GM19193 (cell line): ENCODE data around the gene WRNIP1.

Experiments
- POLR2A ChIP-seq: IDR thresholded peaks from 4 replicates; pipeline ENCODE4 v1.6.1; 2011; ENCODE audit not compliant: insufficient read depth, insufficient read length; ENCODE audit errors: extremely low read depth

WRNIP1 gene

DNA sequence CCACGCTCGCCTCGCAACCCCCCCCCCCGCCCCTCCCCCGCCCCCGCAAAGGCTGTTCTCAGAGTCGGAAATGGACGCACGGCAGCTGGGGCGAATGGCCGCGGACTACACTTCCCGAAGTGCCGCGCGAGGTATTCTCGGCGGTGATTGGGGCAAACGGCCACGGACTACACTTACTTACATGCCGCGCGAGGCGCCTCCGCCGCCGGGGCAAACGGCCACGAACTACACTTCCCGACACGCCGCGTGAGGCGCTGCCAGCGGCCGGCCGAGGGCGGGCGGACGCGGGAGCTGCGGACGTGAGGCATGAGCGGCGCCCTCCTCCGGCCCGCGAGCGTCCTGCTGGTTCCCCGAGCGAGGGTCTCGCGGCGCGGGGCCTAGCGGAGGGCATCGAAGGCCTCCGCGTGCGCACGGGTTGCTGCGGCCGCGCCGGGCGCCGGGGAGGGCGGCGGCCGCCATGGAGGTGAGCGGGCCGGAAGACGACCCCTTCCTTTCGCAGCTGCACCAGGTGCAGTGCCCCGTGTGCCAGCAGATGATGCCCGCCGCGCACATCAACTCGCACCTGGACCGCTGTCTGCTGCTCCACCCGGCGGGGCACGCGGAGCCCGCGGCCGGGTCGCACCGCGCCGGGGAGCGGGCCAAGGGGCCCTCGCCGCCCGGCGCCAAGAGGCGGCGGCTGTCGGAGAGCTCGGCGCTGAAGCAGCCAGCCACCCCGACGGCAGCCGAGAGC lies at the start of gene WRNIP1:
TSS of gene WRNIP1 (plus strand) at position 228 of the 730 bp plus-strand sequence. CDS start at position 458, 230 bp downstream.
- TF ChIP-seq POLR2A, result peak; percentile 59

- TF ChIP-seq POLR2A, result no peak
These were observed 49.5 kb upstream of the WRNIP1 start for GRCh38 chr6:2715737-2716136.

DNA sequence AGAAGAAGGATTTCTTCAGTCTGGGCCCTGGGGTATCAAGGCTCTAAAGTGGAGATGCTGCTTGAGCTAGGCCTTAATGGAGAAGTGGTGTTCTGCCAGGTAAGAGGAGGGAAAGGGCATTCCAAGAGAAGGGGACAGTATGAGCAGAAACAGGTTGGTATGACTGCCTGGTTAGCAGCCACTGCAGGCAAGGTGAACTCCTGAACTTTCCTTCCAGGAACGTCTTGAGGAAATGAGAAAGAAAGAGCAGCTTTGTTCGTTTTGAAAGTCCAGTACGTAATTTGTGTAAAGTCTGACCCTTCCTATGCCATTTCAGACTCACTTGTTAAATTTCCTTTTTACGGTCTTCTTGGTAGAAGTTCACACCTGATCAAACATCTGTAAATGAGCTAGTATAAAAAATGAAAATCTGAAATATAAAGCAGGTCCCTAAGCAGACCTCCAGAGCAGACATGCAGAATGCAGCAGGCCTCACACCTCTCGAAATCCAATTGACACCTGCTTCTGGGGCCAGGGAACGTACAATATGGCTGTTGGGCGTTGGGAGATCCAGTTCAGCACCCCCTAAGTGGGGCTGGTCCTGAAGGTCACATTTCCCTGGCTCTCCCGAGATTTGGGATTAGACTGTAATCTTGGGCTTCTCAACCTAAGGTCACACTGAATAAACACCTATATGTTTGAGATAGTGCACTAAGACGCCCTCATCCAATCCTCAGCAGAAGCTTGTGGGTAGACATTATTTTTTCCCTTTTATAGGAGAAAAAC lies 48.1 kb upstream of the WRNIP1 start:
- no peak for TF ChIP-seq POLR2A

DNA sequence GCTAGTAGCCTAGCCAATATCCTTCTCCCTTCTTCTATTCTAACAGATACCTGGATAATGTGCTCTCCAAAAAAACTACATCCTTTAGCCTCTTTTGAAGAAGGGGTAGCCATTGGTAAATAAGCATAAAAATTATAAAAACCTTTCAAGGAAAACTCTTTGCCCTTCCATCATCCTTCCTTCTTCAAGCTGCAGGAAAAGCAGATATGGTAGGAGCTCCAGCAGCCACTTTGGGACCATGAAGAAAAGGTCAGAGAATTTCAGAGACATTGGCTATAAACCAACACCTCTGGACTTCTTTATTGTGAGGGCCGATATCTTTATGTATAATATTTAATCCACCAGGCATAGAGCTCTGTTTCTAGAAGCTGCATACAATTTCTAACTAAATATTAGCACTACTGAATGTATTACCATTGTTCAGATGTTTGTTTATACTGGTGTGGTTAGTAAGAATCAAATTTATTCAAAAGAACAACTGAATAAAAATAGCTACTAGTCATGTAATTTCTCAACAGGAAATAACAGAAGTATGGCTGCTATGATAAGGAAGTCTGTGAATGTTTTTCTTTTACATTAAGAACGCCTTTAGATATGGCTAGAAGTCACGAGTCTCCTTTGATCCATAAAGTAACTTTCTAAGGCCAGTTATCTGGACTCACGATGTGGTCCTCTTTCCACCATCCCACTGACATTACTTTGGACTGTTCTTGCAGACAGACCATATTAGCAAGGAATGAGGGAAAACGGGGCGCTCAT lies 46.7 kb upstream of the WRNIP1 start:
- TF ChIP-seq POLR2A, result no peak

DNA sequence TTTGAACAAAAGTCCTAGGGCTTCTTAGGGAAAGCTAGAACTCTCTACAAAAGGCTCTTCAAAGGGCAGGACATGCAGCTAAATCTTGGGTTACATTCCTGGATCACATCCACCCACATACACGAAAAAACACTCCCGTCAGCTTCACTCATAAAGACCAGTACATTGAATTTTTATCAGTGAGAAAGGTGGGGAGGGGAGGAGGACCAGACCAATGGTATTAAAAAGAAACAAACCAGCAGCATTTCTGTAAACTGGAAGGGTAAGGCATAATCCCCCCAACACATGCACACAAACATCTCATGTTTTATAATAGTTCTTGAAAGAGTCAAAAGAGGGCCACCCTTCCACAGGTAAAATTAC lies 46.1 kb upstream of the WRNIP1 start:
- no peak for TF ChIP-seq POLR2A

DNA sequence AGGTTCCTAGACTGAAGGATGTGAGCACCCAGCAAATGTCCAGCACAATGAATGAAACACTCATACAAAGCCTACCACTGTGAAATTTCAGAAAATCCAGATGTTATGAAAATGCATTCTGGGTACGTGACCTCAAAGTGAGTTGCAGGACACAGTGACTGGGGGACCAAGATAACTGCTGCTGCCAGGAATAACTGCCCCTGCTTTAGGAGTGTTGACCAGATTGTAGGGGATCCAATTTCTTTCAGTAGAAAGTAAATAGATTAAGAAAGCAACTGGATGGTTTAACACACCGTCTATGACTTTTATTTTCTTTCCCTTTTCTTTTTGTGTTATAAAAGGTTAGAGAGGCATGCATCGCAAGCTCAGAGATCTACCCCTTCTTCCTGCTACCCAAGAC lies 44.0 kb upstream of the WRNIP1 start:
- TF ChIP-seq POLR2A, result no peak

GRCh38 chr6:2725364-2725988 lies 39.7 kb upstream of the WRNIP1 start:
- TF ChIP-seq POLR2A, result no peak

GRCh38 chr6:2725999-2726567 lies 39.1 kb upstream of the WRNIP1 start:
- no peak for TF ChIP-seq POLR2A

DNA sequence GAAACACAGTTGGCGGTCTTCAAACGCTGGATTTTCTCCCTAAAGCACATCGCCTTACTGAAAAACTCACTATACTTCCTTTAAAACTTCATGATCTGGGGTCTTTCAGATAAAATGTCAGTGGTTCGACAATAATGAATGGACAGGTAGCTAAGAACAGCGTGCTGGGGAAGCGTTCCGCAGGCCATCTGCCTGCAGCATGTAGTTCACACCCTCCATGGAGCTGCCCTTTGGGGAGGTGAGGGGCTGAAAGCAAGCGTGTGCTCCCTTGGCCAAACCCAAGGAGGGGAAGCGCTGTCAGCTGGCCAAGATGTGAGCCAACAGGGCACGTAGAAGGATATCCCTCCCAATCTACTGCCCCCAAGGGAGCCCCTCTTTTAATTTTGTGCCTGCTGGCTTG lies 35.3 kb upstream of the WRNIP1 start:
- TF ChIP-seq POLR2A, result no peak

GRCh38 chr6:2730353-2731107 lies 34.7 kb upstream of the WRNIP1 start:
- TF ChIP-seq POLR2A, result no peak

GRCh38 chr6:2731281-2731909 lies 33.8 kb upstream of the WRNIP1 start:
- TF ChIP-seq POLR2A, result no peak

- TF ChIP-seq POLR2A, result no peak
These were observed 32.6 kb upstream of the WRNIP1 start for GRCh38 chr6:2732503-2733089.

DNA sequence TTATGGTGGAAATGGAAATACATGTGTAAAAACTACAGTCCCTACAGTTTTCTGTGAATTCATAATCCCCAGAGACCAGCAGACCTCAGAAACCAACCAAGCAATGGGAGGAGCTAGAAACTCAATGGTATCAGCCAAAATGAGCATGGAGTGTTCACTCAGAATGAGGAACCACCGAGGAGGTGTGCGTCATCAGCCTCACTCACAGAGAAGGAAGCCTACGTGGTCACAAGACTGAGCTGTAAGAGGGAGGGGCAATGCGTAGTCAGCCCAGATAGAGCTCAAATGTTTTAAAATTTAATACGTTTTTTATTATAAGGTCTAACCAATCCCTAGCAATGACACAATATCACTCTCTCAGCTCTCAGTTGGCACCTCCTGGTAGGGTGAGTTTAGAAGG lies 31.9 kb upstream of the WRNIP1 start:
- no peak for TF ChIP-seq POLR2A

GRCh38 chr6:2733736-2734480 lies 31.3 kb upstream of the WRNIP1 start:
- TF ChIP-seq POLR2A, result no peak
